HL-60 (cell line): ENCODE measurements around the gene NAA25.

Experiments
- CTCF ChIP-seq: IDR thresholded peaks from one replicate; pipeline ENCODE4 v1.5.1; 2011; ENCODE audit warnings: low read length, control low read depth, inconsistent platforms; ENCODE audit not compliant: insufficient read depth
- REST ChIP-seq: IDR thresholded peaks from 2 replicates; pipeline ENCODE4 v1.6.1; 2012; ENCODE audit warnings: low read depth; ENCODE audit not compliant: insufficient replicate concordance

GRCh38 chr12:111998015-111998414 is 110.6 kb downstream of the NAA25 start:
- TF ChIP-seq CTCF: no peak
- TF ChIP-seq REST: no peak
